Left hindlimb (tissue), 1 donor: ENCODE data around the gene C2CD4B.

Experiments used
- DNase-seq: peaks from one replicate; pipeline ENCODE4 v3.0.0-alpha.2; 2018

C2CD4B gene, protein sequence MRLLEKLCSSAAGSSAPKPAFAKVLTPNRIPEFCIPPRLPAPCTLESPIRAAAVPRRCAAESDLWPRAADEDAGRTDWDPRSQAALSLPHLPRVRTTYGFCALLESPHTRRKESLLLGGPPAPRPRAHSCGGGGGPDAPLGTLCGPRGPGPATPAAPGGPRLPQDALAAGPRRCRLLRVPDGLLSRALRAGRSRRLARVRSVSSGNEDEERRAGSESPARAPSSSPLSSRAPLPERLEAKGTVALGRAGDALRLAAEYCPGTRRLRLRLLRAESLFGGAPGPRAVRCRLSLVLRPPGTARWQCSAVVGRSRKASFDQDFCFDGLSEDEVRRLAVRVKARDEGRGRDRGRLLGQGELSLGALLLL

DNA sequence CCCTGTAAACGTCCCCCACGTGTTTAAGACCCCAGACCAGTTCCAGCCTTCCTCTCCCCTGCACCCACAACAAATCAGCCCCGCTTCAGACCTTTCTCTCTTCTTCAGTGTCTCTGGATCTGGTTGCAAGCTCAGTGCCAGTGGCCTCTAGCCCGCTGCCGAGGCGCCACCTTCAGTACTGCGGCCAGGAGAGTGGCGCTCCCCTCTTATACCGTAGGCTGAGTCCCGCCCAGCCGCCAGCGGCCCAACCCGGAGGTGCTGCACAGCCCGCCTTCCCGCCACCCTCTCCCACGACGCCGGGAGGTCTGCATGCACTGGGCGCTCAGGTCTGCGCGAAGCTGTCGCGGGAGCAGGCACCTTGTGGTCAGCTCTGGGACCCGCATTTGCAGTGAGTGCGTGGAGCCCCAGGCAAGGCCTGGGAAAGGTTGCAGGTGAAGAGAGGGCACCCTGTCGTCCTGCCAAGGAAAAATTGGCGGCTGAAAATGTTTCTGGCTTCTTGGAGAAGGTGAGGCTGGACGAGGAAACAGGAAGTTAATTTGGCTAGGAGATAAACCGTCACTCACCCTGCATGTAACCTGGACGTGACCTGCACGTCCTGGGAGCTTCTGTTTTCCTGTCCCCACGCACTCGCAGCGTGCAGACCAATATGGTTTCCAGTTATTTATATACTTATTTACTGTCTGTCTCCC, at the start of gene C2CD4B:
Gene C2CD4B (minus strand): TSS at position 182 of the 689 bp plus-strand sequence. CDS start 301 bp downstream, outside the sequence.
- DNase-seq = peak; percentile 42

DNA sequence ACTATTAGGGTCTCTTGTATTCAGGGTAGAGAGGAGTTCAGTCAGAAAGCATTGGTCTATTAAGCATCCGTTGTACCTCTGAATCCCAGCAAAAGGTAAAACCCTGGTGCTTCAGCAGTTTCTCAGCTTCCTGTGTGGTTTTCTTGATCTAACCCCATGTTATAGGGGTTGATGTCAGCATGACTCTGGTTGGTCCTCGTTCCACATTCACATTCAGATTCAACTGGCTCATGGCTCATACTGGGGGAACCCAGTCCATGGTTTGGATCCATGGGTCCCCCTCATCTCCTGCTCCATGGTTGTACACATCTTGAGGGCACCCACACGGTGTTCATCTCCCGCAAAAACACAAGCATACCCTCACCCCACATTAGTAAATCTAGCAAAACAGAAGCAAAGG, 47.7 kb upstream of the C2CD4B start:
- DNase-seq = no peak

DNA sequence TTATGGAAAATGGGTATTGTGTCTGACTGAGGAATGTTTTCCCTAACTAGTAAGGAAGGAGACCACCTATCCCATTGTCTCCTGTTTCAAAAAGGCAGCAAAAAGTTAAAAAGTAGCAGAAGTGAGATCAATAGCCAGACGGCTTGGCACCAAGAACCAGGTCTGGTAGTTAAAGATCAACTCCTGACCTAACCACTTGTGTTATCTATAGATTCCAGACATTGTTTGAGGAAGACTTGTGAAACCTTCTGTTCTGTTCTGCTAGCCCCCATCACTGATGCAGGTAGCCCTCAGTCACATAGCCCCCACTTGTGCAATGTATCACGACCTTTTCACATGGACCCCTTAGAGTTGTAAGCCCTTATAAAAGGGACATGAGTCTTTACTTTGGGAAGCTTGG, 46.3 kb upstream of the C2CD4B start:
- no peak for DNase-seq

DNA sequence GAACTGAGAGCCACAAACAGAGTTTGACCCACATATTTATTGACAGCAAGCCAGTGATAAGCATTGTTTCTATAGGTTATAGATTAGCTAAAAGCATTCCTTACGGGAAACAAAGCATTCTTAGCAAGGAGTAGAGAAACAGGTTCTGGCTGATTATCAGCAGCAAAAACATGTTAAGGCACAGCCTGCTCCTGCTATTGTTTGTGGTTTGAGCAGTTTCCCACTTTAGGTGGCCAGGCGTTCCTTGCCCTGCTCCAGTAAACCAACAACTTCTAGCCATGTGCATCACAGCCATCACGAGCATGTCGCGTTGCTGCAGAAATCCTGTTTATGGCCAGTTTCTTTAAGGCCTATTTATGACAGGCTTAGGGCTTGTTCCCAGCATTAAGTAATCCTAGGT, 44.7 kb upstream of the C2CD4B start:
- no peak for DNase-seq

DNA sequence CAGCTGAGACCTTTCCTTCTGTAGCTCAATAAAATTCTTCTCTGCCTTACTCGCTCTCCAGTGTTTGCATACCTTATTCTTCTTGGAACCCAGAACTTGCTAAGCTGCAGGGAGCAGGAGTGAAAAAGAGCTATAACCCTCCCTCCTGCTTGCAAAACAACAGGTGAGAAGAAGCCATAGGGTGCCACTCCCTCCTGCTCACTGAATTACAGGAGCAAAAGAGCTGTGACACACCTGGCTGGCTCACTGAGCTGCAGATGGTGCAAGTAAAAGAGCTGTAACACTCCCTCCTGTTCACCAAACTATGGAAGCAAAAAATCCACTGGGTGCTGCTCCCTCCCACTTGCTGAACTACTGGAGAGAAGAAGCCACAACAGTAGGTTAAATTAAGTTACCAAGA, 44.2 kb upstream of the C2CD4B start:
- no peak for DNase-seq

DNA sequence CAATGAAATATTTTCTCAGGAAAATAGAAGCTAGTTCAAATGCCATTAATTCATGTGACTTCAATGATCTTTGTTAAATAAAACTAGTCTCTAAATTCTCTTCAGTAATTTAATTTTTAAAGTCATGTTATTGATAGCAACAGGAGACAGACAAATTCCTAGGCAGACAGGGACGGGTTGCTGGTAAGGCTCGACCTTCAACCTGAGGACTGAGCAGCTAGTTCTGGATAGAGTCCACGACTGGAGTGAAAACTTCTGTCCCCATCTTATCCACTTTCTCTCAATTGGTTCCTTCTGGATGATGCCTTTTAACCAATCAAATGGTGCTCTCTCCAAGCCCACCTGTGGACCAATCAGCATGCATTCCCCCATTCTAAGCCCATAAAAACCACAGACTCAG, 43.8 kb upstream of the C2CD4B start:
- no peak for DNase-seq

DNA sequence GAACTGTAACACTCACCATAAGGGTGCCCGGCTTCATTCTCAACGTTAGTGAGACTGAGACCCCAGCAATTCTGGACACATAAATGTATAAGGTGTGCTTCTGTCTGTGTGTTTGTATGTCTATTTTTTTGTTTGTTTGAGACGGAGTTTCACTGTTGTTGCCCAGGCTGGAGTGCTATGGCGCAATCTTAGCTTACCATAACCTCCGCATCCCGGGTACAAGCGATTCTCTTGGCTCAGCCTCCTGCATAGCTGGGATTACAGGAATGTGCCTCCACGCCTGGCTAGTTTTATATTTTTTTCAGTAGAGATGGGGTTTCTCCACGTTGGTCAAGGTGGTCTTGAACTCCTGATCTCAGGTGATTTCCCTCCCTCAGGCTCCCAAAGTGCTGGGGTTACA, 43.3 kb upstream of the C2CD4B start:
- DNase-seq = no peak

DNA sequence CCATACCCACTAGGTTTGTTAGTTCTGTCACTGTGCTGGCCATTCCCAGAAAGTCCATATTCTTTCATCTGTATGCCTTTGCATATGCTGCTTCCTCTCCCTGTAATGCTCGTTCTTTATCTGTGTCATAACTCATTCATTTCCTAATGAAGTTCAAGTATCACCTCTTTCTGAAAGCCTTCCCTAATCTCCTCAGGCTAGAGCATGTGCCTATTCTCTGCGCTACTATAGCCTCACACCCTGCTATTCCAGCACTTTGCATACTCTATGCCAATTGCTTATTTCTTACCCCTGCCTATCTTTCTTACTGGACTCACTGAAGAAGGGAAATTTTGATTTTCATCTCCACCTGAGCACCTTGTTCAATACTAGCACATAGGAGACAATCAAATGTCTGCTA, 25.6 kb upstream of the C2CD4B start:
- DNase-seq = no peak

DNA sequence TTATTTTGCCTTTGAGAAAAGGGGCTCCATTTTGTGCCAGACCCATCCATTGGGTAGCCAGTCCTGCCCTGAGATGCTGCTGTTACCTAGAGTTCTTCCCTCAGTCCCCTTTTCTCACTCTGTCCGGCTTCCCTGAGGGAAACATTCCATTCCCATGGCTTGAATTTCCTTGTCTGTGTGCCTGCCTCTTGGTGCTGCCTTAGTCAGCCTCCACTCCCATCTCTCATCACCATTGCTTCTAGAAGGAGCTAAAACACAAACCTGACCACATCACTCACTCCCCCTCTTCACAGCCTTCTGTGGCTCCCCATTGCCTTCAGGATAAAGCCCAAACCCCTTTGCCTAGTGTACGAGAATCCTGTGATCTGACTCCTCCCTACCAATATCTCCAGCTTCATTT, 25.2 kb upstream of the C2CD4B start:
- DNase-seq = no peak

DNA sequence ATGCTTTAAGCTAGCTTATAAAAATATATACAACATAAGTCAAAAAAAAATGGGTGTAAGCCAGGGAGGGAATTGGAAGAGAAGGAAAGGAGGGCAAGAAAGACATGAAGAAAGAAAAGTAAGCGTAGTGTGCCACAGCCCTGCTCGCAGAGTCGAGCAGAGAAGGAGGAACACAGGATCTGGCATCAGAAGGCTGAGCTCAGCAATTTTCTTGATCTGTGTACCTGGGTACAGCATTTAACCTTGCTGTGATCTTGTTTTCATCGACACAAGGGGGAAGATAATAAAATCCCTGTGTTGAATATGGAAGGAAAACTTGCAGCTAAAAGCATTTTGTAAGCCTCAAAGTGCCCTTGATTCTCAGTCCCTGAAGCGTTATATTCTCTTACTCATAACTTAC, 23.7 kb upstream of the C2CD4B start:
- DNase-seq = no peak

DNA sequence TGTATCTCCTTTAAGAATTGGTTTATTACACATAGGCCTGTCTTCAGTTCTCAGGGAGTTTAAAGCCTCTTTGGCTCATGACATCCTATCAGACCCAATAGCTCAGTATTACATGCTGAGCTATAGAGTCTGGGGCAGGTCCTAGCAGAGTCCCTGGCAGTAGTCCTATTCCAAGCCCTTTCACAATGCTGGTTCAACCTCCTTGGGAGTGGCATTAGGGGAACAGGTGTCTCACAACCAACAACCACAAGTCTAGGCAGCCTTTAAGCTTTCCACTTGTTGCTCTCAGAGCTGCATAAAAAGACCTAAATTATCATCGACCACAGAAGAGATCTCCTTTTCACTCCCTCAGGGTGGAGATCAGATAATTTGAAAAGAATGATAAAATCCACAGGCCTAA, 22.8 kb upstream of the C2CD4B start:
- DNase-seq = no peak

DNA sequence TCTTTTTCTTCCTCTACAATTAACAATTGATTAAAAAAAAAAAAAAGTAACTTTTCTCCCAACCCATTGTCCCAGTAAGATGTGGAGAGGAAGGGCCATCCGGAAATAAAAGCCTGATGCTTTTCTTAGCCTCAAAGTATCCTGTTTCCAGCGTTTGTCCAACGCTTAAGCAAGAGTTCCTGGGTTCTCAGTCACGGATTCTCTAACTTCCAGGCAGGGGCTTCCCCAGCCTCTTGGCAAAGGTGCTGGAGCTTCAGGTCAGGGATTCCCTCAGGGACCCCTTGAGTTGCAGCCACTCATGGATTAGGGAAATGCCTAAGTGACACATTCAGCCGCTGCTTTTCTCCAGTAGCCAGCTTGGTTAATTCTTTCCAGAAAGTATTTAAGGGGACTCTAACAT, 22.3 kb upstream of the C2CD4B start:
- DNase-seq = no peak

DNA sequence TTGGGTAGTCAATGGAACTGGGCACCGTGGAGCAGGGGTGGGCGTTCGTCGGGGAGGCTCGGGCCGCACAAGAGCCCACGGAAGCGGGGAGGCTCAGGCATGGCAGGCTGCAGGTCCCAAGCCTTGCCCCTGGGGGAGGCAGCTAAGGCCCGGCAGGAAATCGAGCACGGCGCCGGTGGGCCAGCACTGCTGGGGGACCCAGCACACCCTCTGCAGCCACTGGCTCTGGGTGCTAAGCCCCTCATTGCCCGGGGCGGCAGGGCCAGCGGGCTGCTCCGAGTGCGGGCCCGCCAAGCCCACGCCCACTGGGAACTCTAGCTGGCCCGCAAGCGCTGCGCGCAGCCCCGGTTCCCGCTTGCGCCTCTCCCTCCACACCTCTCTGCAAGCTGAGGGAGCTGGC, 21.5 kb upstream of the C2CD4B start:
- no peak for DNase-seq

DNA sequence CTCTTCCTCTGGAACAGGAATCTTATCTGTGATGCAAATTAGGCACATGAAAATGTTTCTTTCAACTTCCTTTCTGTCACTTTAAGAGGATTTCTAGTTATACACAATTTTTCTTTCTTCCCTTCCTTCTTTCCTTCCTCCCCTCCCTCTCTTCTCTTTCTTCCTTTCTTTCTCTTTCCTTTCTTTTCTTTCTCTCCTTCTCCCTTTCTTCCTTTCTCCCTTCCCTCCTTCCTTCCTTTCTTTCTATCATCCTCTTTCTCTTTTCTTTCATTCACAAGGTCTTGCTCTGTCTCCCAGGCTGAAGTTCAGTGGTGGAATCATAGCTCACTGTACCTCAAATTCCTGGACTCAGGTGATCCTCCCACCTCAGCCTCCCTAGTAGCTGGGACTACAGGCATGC, 18.0 kb upstream of the C2CD4B start:
- DNase-seq = no peak

DNA sequence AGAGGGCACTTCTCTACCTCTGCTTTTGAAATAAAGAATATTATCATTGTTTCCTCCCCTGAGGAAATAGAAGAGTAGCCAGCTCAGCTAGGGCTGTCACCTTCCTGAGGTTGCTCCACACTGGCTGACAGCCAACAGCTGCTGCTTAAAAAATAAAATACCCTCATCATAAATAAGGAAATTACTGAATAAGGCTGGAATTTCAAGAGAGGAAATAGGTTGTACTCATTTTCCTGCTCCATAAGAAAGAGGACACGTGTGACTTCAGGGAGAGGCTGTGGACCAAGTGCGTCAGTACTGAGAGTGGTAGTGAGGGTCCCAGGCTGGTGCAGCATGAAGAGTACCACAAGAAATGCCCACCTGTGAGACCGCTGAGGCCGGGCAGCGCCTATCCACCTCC, 8.1 kb upstream of the C2CD4B start:
- no peak for DNase-seq

DNA sequence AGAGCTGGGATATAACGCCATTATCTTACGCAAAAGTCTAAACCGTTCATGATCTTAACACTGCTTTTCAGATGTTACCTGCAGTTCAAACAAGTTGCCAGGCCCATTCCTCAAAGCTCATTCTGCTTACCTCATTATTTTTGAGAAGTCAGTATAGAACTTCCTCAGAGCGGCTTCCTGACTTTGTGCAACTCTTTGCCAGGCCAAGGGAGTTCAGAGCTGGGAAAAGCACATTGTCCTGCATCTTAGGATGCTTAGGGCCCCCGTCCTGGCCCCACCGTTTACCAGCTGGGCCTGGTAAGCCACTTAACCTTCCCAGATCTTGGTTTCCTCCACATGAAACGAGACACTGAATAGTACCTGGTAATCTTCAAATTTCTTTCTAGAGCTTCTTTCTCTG, 6.8 kb upstream of the C2CD4B start:
- DNase-seq = no peak

DNA sequence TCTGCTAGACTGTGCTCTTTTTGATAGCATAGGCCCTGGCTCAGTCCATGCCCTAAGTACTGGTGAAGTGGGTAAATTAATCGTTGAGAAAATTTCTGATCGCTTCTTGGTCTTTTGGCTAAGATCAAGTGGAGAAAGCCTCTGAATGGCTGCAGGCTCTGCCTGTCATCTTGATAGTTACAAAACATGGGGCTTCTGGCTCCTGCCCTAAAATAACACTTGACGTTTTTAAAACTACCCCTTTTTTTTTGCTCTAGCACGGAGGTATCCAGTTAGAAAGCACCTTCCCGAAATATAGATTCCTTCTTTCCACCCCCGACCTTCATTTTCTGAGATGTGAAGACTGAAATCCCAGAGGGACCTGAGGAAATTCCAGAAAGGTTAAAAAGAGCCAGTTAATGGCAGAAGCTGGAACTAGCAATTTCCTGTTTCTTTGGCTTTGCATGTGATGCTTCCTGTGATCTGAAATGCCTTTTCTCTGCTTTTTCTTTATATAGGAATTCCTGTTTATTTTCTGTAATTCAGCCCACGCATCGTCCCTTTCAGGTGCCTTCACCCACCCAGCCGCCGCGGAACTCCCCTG, 799 bp upstream of the C2CD4B start:
- DNase-seq = no peak

DNA sequence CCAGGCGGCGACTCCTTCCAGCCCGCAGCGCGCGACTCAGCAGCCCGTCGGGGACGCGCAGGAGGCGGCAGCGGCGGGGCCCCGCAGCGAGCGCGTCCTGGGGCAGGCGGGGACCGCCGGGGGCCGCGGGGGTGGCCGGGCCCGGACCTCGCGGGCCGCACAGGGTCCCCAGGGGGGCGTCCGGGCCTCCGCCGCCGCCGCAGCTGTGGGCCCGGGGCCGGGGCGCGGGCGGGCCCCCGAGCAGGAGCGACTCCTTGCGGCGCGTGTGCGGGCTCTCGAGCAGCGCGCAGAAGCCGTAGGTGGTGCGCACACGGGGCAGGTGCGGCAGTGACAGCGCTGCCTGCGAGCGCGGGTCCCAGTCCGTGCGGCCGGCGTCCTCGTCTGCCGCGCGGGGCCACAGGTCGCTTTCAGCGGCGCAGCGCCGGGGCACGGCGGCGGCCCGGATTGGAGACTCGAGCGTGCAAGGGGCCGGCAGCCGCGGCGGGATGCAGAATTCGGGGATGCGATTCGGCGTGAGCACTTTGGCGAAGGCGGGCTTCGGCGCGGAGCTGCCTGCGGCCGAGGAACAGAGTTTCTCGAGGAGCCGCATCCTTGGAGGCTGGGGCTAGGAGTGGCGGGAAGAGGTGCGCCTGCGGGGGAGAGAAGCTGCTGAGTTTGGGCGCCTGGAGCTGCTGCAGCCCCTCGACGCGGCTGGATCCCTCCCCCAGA, 535 bp downstream of the C2CD4B start:
- DNase-seq = peak; percentile 28

DNA sequence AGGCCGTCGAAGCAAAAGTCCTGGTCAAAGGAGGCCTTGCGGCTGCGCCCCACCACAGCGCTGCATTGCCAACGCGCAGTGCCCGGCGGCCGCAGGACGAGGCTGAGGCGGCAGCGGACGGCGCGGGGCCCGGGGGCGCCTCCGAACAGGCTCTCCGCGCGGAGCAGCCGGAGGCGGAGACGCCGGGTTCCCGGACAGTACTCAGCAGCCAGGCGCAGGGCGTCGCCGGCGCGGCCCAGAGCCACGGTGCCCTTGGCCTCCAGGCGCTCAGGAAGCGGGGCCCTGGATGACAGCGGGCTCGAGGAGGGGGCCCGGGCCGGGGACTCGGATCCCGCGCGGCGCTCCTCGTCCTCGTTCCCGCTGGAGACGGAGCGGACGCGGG, 1.1 kb downstream of the C2CD4B start:
- peak; percentile 30 for DNase-seq

DNA sequence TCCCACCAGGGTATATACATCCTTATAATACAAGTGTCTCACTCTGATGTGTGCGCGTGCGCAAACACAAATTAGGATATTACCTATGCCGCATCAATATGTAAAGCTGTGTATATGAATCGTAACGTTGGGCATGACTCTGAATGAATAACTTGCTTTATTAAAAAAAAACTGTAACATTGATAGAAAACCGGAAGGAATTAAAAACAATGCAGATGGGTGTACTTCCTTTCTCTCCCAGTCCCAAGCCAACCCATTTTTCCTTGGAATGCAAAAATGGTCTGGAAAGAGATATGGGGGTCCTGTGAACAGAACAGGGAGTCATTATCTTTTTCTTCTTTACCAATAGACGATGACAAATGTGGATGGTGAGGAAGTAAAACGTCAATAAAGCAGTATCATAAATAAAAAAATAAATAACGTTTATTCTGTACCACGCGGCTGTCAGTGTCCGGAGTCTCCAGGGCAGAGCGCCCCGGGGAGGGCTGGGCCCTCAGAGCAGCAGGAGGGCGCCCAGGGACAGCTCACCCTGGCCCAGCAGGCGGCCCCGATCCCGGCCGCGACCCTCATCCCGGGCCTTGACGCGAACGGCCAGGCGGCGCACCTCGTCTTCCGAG, 1.6 kb downstream of the C2CD4B start:
- DNase-seq = no peak

DNA sequence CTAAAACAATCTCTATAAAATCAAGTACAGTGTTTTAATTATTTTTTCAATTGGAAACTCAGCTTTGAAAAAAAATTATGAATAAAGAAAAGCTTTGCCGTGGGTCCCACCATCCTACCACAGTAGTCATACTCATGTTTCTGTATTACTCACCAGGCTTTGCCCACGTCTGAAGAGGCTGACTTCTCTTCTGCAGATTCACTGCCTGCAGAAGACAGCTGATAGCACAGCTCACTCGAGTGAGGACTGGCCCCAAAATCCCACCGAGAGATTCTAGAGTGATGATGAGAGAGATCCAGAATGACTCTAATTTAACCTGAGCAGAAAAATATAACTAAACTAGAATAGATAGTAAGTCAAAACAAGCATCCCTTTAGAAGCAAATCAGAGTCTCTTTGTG, 11.9 kb downstream of the C2CD4B start:
- no peak for DNase-seq

DNA sequence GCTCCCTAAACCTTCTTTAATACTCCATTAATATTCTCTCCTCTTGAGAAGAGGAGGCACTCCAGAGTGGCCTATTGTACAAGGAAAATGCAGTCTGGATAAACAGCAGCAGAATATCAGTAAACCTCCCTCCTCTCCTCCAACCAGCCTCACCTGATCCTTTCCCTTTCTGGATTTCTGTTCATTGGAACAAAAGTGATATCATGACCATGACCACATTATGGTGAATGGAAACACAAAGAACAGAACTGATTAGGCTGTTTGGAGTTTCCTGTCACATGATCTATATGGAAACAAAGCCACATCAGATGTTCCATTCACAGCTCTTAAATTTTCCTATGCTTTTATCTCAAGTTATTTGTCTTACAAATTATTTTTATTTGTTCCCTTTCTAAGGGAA, 14.6 kb downstream of the C2CD4B start:
- no peak for DNase-seq

DNA sequence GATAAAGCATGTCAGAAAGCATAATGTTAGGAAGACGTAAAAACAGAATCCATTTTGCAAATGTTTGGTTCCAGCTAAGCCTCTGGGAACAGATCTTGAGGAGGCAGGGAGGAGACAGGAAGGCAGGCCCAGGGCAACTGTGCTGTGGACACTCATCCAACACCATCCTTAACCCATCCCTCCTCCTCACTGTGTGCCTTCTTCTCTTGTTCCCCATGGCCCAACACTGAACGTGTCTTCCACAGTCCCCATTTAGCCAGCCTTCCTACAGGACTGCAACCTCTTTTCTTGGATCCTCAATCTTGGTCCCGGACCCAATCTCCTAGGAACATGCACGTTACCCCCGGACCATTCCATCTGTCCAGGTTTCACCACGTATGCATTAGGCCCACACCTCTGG, 15.4 kb downstream of the C2CD4B start:
- no peak for DNase-seq
